DOHH2 (cell line): Measurements from ENCODE around the gene FTO.

ENCODE experiments used
- H3F3A ChIP-seq: fragments of 200-600 bp; sonication (generic), shearing (Covaris generic); 2 replicates; pipeline ENCODE4 v1.6.0; 2016; ENCODE audit warnings: antibody characterized with exemption, mild to moderate bottlenecking; ENCODE audit not compliant: control insufficient read depth, insufficient read depth
- H3K27ac ChIP-seq: fragments of 200-600 bp; sonication (generic); 2 replicates; pipeline ENCODE4 v1.5.1; 2014; ENCODE audit warnings: low read depth, mild to moderate bottlenecking, low read length, moderate library complexity
- H3K27me3 ChIP-seq: fragments of 200-600 bp; sonication (generic); 2 replicates; pipeline ENCODE4 v1.6.1; 2014; ENCODE audit warnings: mild to moderate bottlenecking, low read length, mixed read lengths; ENCODE audit not compliant: control insufficient read depth
- H3K36me3 ChIP-seq: fragments of 200-600 bp; sonication (generic); 2 replicates; pipeline ENCODE4 v1.6.1; 2014; ENCODE audit warnings: mild to moderate bottlenecking, low read length, moderate library complexity, mixed read lengths; ENCODE audit not compliant: control insufficient read depth
- H3K4me1 ChIP-seq: fragments of 200-600 bp; sonication (generic); 2 replicates; pipeline ENCODE4 v1.6.1; 2014; ENCODE audit warnings: mild to moderate bottlenecking, low read length, mixed read lengths; ENCODE audit not compliant: control insufficient read depth
- H3K4me2 ChIP-seq: fragments of 200-600 bp; sonication (generic); 2 replicates; pipeline ENCODE4 v1.6.0; 2014; ENCODE audit warnings: mild to moderate bottlenecking, low read length, moderate library complexity
- H3K4me3 ChIP-seq: fragments of 200-600 bp; sonication (generic); 2 replicates; pipeline ENCODE4 v1.5.1; 2014; ENCODE audit warnings: mild to moderate bottlenecking, low read length, mixed read lengths
- H3K79me2 ChIP-seq: fragments of 200-600 bp; sonication (generic); 2 replicates; pipeline ENCODE4 v1.6.1; 2014; ENCODE audit warnings: mild to moderate bottlenecking, low read length, mixed read lengths; ENCODE audit not compliant: control insufficient read depth
- H3K9me2 ChIP-seq: fragments of 200-600 bp; sonication (generic); replicated peaks from 2 replicates; pipeline ENCODE4 v1.6.1; 2014; ENCODE audit warnings: mild to moderate bottlenecking, low read length, mixed read lengths; ENCODE audit not compliant: control insufficient read depth
- H3K9me3 ChIP-seq: fragments of 200-600 bp; sonication (generic); 2 replicates; pipeline ENCODE4 v1.6.1; 2014; ENCODE audit warnings: antibody characterized with exemption, low read length, mixed read lengths; ENCODE audit not compliant: control insufficient read depth, insufficient read depth
- H4K20me1 ChIP-seq: fragments of 200-600 bp; sonication (generic); 2 replicates; pipeline ENCODE4 v1.6.0; 2014; ENCODE audit warnings: low read depth, mild to moderate bottlenecking, antibody characterized with exemption, low read length, moderate library complexity; ENCODE audit not compliant: control insufficient read depth, insufficient read depth
- CTCF ChIP-seq: fragments of 200-600 bp; sonication (generic); IDR thresholded peaks from one replicate; pipeline ENCODE4 v1.5.1; 2014; ENCODE audit warnings: antibody characterized with exemption, mild to moderate bottlenecking, low read depth, low read length; ENCODE audit not compliant: poor library complexity, severe bottlenecking
- EZH2phosphoT487 ChIP-seq: fragments of 200-600 bp; sonication (generic); IDR thresholded peaks from 2 replicates; pipeline ENCODE4 v1.6.1; 2017; ENCODE audit warnings: borderline replicate concordance, mild to moderate bottlenecking, antibody characterized with exemption, low read length, moderate library complexity, mixed read lengths

Gene FTO

GRCh38 chr16:53717577-53717976, 13.6 kb downstream of the FTO start:
- Histone ChIP-seq H3K79me2 (peaks cover 68% of the 10 kb centered on the region), H3K36me3 (no peaks in the 10 kb centered on the region), H4K20me1 (no peaks in the 10 kb centered on the region), H3K9me3 (no peaks in the 10 kb centered on the region), H3K4me2 (no peak overlapping the region), H3K27ac (no peak overlapping the region), H3K4me3 (no peak overlapping the region), H3K9me2 (no peaks in the 10 kb centered on the region), H3F3A (no peaks in the 10 kb centered on the region), H3K4me1 (no peaks in the 10 kb centered on the region), H3K27me3 (no peaks in the 10 kb centered on the region)
- no peak for TF ChIP-seq EZH2phosphoT487
- no peak for TF ChIP-seq CTCF

DNA sequence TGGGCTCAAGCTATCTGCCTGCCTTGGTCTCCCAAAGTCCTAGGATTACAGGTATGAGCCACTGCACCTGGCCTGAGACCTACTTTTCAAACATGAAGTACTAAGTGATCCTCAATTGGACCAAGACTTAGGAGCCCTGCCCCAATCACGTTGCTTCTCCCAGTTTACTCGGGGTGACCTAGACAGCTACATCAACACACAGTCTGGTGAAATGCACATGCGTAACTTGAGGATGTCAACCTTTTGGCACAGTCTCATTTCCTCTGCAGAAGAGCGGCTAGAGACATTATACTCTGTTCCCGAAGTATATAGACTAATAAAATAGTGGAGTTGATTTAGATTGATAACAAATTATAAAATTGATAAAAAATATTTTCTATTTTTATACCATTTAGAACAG, 17.1 kb downstream of the FTO start:
- no peaks in the 10 kb centered on the region for H3K4me1 ChIP-seq
- H3K79me2 ChIP-seq = peaks cover 63% of the 10 kb centered on the region
- H4K20me1 ChIP-seq = no peaks in the 10 kb centered on the region
- no peaks in the 10 kb centered on the region for H3K9me2 ChIP-seq
- no peak overlapping the region for H3K4me2 ChIP-seq
- H3K36me3 ChIP-seq = no peaks in the 10 kb centered on the region
- H3K9me3 ChIP-seq = no peaks in the 10 kb centered on the region
- H3K27me3 ChIP-seq = no peaks in the 10 kb centered on the region
- no peaks in the 10 kb centered on the region for H3F3A ChIP-seq
- TF ChIP-seq CTCF (no peak), EZH2phosphoT487 (no peak)
- H3K4me3 ChIP-seq = no peak overlapping the region
- H3K27ac ChIP-seq = no peak overlapping the region

- Histone ChIP-seq H3K27ac (no peak overlapping the region), H3F3A (no peaks in the 10 kb centered on the region), H3K9me2 (no peaks in the 10 kb centered on the region), H3K79me2 (peaks cover 49% of the 10 kb centered on the region), H3K4me1 (peaks cover 6% of the 10 kb centered on the region), H3K27me3 (no peaks in the 10 kb centered on the region), H3K36me3 (no peaks in the 10 kb centered on the region), H3K9me3 (no peaks in the 10 kb centered on the region), H3K4me2 (no peak overlapping the region), H4K20me1 (no peaks in the 10 kb centered on the region), H3K4me3 (no peak overlapping the region)
- TF ChIP-seq CTCF (no peak), EZH2phosphoT487 (no peak)
Observed at GRCh38 chr16:53726625-53727024, 22.7 kb downstream of the FTO start.

GRCh38 chr16:53730693-53731092, 26.7 kb downstream of the FTO start:
- no peak overlapping the region for H3K4me2 ChIP-seq
- TF ChIP-seq CTCF (no peak), EZH2phosphoT487 (no peak)
- H3K36me3 ChIP-seq = no peaks in the 10 kb centered on the region
- no peak overlapping the region for H3K27ac ChIP-seq
- H3K79me2 ChIP-seq = peaks cover 41% of the 10 kb centered on the region
- no peaks in the 10 kb centered on the region for H3K9me2 ChIP-seq
- H3K4me1 ChIP-seq = peaks cover 6% of the 10 kb centered on the region
- H3K27me3 ChIP-seq = no peaks in the 10 kb centered on the region
- 0 out of 2 replicates have a peak, but pooled peaks cover 3% of the 10 kb centered on the region for H4K20me1 ChIP-seq
- no peaks in the 10 kb centered on the region for H3F3A ChIP-seq
- H3K9me3 ChIP-seq = no peaks in the 10 kb centered on the region
- H3K4me3 ChIP-seq = no peak overlapping the region
